Esophagus squamous epithelium (tissue), 4 donors: ENCODE results near the gene C1orf21.

Source experiments
- POLR2A ChIP-seq, 4 donors: fragments of 450-650 bp; IDR thresholded peaks; one replicate each; pipeline ENCODE4 v1.6.1; 2017; ENCODE audit warnings: antibody characterized with exemption in 4 of 4, mild to moderate bottlenecking in 4 of 4, moderate library complexity in 3 of 4
- TF ChIP-seq, protein P1 (sequence below), 6 experiments: fragments of 450-650 bp in 4 of 6; fragments of 200-600 bp in 2 of 6; sonication (generic) in 2 of 6; IDR thresholded peaks; one replicate each; pipeline ENCODE4 v1.5.1; 2016 to 2019; ENCODE audit warnings: antibody characterized with exemption in 6 of 6, mild to moderate bottlenecking in 4 of 6, moderate library complexity in 4 of 6

DNA sequence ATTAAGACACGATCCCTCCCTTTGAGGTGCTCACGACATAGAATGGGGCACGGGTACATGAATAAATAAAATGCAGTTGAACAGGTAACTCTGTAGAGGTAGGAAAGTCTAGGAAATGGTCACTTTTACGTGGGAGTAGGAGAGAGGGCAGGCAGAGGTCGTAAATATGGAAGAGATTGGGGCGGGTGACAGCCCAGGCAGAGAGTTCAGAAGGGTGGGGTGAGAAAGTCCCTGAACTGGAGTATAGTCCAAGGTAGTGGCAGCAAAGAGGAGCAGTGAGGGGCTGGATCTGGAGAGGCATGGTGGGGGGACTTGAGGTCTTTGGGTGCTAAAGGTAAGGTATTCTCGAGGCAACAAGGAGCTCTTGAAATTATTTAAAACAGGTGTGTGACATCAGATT, 147.9 kb downstream of the C1orf21 start:
- TF ChIP-seq POLR2A (IDR thresholded peaks at IDR 0.05) = no peak
- TF ChIP-seq, protein P1, sequence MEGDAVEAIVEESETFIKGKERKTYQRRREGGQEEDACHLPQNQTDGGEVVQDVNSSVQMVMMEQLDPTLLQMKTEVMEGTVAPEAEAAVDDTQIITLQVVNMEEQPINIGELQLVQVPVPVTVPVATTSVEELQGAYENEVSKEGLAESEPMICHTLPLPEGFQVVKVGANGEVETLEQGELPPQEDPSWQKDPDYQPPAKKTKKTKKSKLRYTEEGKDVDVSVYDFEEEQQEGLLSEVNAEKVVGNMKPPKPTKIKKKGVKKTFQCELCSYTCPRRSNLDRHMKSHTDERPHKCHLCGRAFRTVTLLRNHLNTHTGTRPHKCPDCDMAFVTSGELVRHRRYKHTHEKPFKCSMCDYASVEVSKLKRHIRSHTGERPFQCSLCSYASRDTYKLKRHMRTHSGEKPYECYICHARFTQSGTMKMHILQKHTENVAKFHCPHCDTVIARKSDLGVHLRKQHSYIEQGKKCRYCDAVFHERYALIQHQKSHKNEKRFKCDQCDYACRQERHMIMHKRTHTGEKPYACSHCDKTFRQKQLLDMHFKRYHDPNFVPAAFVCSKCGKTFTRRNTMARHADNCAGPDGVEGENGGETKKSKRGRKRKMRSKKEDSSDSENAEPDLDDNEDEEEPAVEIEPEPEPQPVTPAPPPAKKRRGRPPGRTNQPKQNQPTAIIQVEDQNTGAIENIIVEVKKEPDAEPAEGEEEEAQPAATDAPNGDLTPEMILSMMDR (IDR thresholded peaks at IDR 0.05) = no peak
